ENCODE measurements around the gene HDHD2. TPM values are rescaled to one million over a fixed set of nuclear protein-coding genes. Genes with fewer than 3 reads are reported as not detected.
"Not testable (repeated sequence)": the region's sequence is repeated elsewhere in the genome, so short reads cannot be mapped to it uniquely, and the experiment has no call there.

Gene HDHD2
- total RNA-seq, 1 experiment from 2014 or later = 42.9 TPM

DNA sequence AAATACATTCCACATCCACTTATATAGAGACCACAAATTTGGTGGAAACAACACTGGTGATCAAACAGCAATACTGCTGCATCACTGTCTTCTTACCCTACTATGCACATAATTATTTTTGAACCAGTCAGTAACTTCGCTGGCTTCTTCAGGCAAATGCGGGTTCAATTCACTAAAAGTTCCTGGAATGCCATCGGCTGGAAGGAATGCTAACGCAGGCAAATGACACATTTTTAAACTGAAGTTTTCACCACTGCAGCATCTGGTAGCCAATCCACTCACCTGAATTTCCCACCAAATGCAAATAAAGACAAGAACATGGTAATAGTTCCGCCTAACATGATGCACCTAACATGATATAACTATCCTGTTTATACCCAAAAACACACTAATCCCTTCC, 10.0 kb upstream of the HDHD2 start:
- H2AFZ ChIP-seq (ENCODE audit: low read length) = no peak overlapping the region
- no peaks in the 10 kb centered on the region for H4K20me1 ChIP-seq (ENCODE audit: insufficient read depth, low read depth, low read length)
- no peak overlapping the region for H3K4me3 ChIP-seq (ENCODE audit: low read length)
- no peak overlapping the region for H3K9ac ChIP-seq (ENCODE audit: low read length)
- H3K4me2 ChIP-seq (ENCODE audit: low read depth, low read length, poor library complexity, severe bottlenecking) = no peak overlapping the region
- H3K27ac ChIP-seq (ENCODE audit: low read length) = no peak overlapping the region
- H3K4me1 ChIP-seq (ENCODE audit: low read length) = peaks cover 20% of the 10 kb centered on the region
- no peaks in the 10 kb centered on the region for H3K9me3 ChIP-seq (ENCODE audit: low read length)
- no peaks in the 10 kb centered on the region for H3K27me3 ChIP-seq (ENCODE audit: low read length)
- no peaks in the 10 kb centered on the region for H3K9me2 ChIP-seq (replicated peaks; ENCODE audit: insufficient read depth, low read length)
- H3K36me3 ChIP-seq (ENCODE audit: insufficient read depth, low read length) = peaks cover 15% of the 10 kb centered on the region; the same call in 1 of the 2 replicates
- peaks cover 92% of the 10 kb centered on the region for H3K79me2 ChIP-seq (ENCODE audit: low read length)
- DNase-seq = no peak

DNA sequence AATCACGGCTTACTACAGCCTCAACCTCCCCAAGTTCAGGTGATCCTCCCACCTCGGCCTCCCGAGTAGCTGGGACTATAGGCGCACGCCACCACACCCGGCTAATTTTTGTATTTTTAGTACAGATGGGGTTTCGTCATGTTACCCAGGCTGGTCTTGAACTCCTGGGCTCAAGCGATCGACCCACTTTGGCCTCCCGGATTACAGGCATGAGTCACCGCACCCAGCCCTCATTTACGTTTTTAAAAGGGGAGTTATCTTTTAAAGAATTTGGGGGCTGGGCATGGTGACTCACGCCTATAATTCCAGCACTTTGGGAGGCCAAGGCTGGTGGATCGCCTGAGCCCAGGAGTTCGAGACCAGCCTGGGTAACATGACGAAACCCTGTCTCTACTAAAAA, 8.1 kb upstream of the HDHD2 start:
- H3K9me3 ChIP-seq (ENCODE audit: low read length); H3K27ac ChIP-seq (ENCODE audit: low read length); DNase-seq; H2AFZ ChIP-seq (ENCODE audit: low read length); H3K9ac ChIP-seq (ENCODE audit: low read length); H3K4me1 ChIP-seq (ENCODE audit: low read length); H3K9me2 ChIP-seq (replicated peaks; ENCODE audit: insufficient read depth, low read length); H3K27me3 ChIP-seq (ENCODE audit: low read length); H3K4me3 ChIP-seq (ENCODE audit: low read length); H3K4me2 ChIP-seq (ENCODE audit: low read depth, low read length, poor library complexity, severe bottlenecking); H4K20me1 ChIP-seq (ENCODE audit: insufficient read depth, low read depth, low read length): not testable (repeated sequence)
- peaks cover 74% of the 10 kb centered on the region for H3K79me2 ChIP-seq (ENCODE audit: low read length)
- peaks cover 25% of the 10 kb centered on the region; the same call in 1 of the 2 replicates for H3K36me3 ChIP-seq (ENCODE audit: insufficient read depth, low read length)

DNA sequence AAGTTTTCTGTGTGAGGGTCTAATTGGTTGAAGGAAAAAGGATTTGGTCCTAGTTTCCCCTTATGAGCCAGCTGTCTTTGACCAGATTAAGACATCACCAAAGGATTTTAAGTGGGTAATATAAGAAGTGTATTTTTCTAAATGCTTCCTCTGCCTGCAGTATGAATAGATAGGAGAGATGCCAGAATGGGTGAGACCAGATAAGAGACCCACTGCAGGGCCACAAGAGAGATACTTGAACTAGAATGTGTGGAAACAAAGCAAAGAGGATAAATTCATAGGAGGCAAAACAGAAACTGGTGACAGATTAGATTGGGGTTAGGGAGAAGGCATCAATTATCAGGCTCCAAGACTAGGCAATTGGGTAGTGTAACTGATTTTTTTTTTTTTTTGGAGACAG, 1.1 kb upstream of the HDHD2 start:
- no peaks in the 10 kb centered on the region for H3K27me3 ChIP-seq (ENCODE audit: low read length)
- peak overlapping the region; percentile 86 for H3K4me3 ChIP-seq (ENCODE audit: low read length)
- DNase-seq = peak; percentile 45
- peak overlapping the region; percentile 39; the same call in 1 of the 2 replicates for H3K27ac ChIP-seq (ENCODE audit: low read length)
- peaks cover 24% of the 10 kb centered on the region for H3K4me1 ChIP-seq (ENCODE audit: low read length)
- peak overlapping the region; percentile 89 for H3K4me2 ChIP-seq (ENCODE audit: low read depth, low read length, poor library complexity, severe bottlenecking)
- no peaks in the 10 kb centered on the region for H4K20me1 ChIP-seq (ENCODE audit: insufficient read depth, low read depth, low read length)
- H2AFZ ChIP-seq (ENCODE audit: low read length) = no peak overlapping the region
- H3K9ac ChIP-seq (ENCODE audit: low read length) = peak overlapping the region; percentile 80
- peaks cover 44% of the 10 kb centered on the region for H3K79me2 ChIP-seq (ENCODE audit: low read length)
- no peaks in the 10 kb centered on the region for H3K9me2 ChIP-seq (replicated peaks; ENCODE audit: insufficient read depth, low read length)
- H3K36me3 ChIP-seq (ENCODE audit: insufficient read depth, low read length) = peaks cover 23% of the 10 kb centered on the region; the same call in 1 of the 2 replicates
- H3K9me3 ChIP-seq (ENCODE audit: low read length) = no peaks in the 10 kb centered on the region

DNA sequence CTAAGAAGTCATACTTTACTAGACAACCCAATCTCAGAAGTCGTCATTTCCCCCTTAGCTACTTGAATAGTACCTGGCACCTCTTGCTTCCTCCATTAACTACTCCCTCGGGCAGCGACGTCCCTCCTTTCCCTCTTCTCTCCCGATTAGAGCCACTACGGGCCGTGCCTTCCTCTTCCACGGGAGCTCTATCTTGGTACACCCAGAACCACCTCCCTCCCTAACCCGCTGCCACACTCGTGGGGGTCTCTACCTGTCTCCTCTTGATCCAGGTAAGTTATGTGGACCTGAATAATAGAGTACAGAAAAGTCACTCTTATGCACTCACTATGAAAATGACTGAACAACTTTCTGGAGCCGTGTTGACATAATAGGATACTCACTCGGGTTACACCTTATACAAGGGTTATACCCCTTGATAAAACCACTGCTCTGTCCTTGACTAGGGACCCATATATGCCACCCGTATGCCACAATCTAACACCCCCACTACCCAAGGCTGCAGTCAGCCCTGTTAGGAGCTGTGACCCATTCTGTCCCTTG, 595 bp upstream of the HDHD2 start:
- H3K4me2 ChIP-seq (ENCODE audit: low read depth, low read length, poor library complexity, severe bottlenecking) = peak overlapping the region; percentile 89
- H3K4me3 ChIP-seq (ENCODE audit: low read length) = peak overlapping the region; percentile 86
- H3K4me1 ChIP-seq (ENCODE audit: low read length) = peaks cover 24% of the 10 kb centered on the region
- peaks cover 44% of the 10 kb centered on the region for H3K79me2 ChIP-seq (ENCODE audit: low read length)
- DNase-seq = no peak
- no peaks in the 10 kb centered on the region for H3K9me3 ChIP-seq (ENCODE audit: low read length)
- H3K9me2 ChIP-seq (replicated peaks; ENCODE audit: insufficient read depth, low read length) = no peaks in the 10 kb centered on the region
- peak overlapping the region; percentile 59; the same call in 1 of the 2 replicates for H2AFZ ChIP-seq (ENCODE audit: low read length)
- peak overlapping the region; percentile 80 for H3K9ac ChIP-seq (ENCODE audit: low read length)
- H3K27ac ChIP-seq (ENCODE audit: low read length) = peak overlapping the region; percentile 39
- no peaks in the 10 kb centered on the region for H4K20me1 ChIP-seq (ENCODE audit: insufficient read depth, low read depth, low read length)
- H3K27me3 ChIP-seq (ENCODE audit: low read length) = no peaks in the 10 kb centered on the region
- peaks cover 19% of the 10 kb centered on the region; the same call in 1 of the 2 replicates for H3K36me3 ChIP-seq (ENCODE audit: insufficient read depth, low read length)

DNA sequence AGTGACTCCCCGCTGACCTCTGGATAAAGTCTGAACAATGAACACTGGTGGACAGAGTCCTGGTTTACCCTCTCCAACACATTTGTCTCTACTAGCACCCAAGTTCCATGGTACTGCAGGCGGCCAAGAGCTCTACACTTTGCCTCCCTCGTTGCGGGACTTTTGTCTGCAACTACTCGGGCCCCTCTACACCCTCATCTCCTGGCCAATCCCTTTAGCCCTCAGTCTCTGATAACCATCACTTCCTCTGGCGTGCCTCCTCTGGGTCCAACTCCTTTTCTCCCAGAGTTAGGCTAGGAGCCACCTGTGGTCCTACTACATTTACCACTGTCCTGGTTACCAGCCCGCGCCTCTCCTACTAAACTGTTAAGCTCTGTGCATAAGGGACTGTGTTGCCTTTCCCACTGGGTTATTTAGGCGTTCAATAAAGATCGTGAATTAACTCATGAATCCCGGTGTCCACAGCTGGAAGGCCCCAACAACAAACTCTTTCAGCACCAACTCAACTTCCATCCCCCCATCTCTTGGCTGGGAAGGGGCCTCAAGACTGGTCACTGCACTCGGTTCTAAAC, 757 bp downstream of the HDHD2 start:
- H3K4me3 ChIP-seq (ENCODE audit: low read length) = peak overlapping the region; percentile 86
- H4K20me1 ChIP-seq (ENCODE audit: insufficient read depth, low read depth, low read length) = no peaks in the 10 kb centered on the region
- DNase-seq = peak; percentile 52
- H3K27ac ChIP-seq (ENCODE audit: low read length) = peak overlapping the region; percentile 39
- peak overlapping the region; percentile 52; the same call in 1 of the 2 replicates for H2AFZ ChIP-seq (ENCODE audit: low read length)
- peak overlapping the region; percentile 80 for H3K9ac ChIP-seq (ENCODE audit: low read length)
- peaks cover 24% of the 10 kb centered on the region for H3K4me1 ChIP-seq (ENCODE audit: low read length)
- H3K79me2 ChIP-seq (ENCODE audit: low read length) = peaks cover 55% of the 10 kb centered on the region
- no peaks in the 10 kb centered on the region for H3K27me3 ChIP-seq (ENCODE audit: low read length)
- no peaks in the 10 kb centered on the region for H3K9me3 ChIP-seq (ENCODE audit: low read length)
- no peaks in the 10 kb centered on the region for H3K9me2 ChIP-seq (replicated peaks; ENCODE audit: insufficient read depth, low read length)
- peaks cover 10% of the 10 kb centered on the region; the same call in 1 of the 2 replicates for H3K36me3 ChIP-seq (ENCODE audit: insufficient read depth, low read length)
- H3K4me2 ChIP-seq (ENCODE audit: low read depth, low read length, poor library complexity, severe bottlenecking) = peak overlapping the region; percentile 89

DNA sequence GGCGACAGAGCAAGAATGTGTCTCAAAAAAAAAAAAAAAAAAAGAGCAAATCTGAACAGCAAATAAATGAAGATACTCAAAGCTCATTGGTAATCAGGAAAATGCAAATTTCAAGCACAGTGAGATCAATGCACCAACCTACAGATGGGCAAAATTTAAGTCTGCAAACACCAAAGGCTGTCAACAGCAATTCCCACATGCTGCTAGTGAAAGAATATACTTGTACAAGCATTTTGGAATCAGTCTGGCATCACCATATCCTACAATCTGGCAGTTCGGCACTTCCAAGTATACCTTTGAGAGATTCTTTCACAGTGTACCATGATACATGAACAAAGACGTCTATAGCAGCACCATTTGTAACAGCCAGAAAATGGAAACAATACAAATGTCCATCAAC, 4.1 kb downstream of the HDHD2 start:
- Histone ChIP-seq H4K20me1 (ENCODE audit: insufficient read depth, low read depth, low read length) (no peaks in the 10 kb centered on the region), H3K4me1 (ENCODE audit: low read length) (peaks cover 17% of the 10 kb centered on the region), H3K4me2 (ENCODE audit: low read depth, low read length, poor library complexity, severe bottlenecking) (no peak overlapping the region), H3K9me2 (replicated peaks; ENCODE audit: insufficient read depth, low read length) (no peaks in the 10 kb centered on the region), H3K9ac (ENCODE audit: low read length) (no peak overlapping the region), H3K4me3 (ENCODE audit: low read length) (no peak overlapping the region), H3K79me2 (ENCODE audit: low read length) (peaks cover 87% of the 10 kb centered on the region), H3K27me3 (ENCODE audit: low read length) (no peaks in the 10 kb centered on the region), H3K36me3 (ENCODE audit: insufficient read depth, low read length) (peaks cover 25% of the 10 kb centered on the region; the same call in 1 of the 2 replicates), H3K27ac (ENCODE audit: low read length) (no peak overlapping the region), H2AFZ (ENCODE audit: low read length) (no peak overlapping the region), H3K9me3 (ENCODE audit: low read length) (no peaks in the 10 kb centered on the region)
- no peak for DNase-seq

DNA sequence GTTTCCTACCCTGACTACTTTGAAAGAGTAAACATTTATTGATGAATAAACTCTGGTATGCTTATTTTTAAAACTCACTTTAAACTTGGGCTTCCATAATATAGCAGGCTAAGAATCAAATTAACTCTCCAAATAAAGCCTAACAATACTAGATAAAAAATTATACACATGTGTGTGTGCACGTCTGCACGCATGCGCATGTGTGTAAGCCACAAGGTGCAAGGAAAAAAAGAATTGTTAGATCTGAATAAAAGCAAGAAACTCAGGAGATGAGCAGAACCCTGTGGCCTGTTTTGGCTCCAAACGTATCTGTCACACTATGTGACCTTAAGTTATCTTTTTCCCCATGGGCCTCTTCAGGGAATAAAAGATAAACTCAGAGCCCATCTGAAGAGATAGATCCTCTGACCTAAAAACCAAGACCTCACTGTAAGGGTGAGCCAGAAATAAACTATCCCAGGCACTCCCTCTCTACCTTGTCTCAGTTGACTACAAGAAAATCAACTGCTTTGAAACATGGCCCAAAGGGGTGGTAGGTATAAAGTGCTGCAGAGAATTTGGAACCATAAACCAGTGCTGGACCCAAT, 6.3 kb downstream of the HDHD2 start:
- H3K4me1 ChIP-seq (ENCODE audit: low read length) = peaks cover 7% of the 10 kb centered on the region
- no peak overlapping the region for H2AFZ ChIP-seq (ENCODE audit: low read length)
- no peak overlapping the region for H3K4me2 ChIP-seq (ENCODE audit: low read depth, low read length, poor library complexity, severe bottlenecking)
- H3K79me2 ChIP-seq (ENCODE audit: low read length) = peaks cover 95% of the 10 kb centered on the region
- no peaks in the 10 kb centered on the region for H3K9me3 ChIP-seq (ENCODE audit: low read length)
- no peaks in the 10 kb centered on the region for H3K9me2 ChIP-seq (replicated peaks; ENCODE audit: insufficient read depth, low read length)
- DNase-seq = no peak
- no peaks in the 10 kb centered on the region for H3K27me3 ChIP-seq (ENCODE audit: low read length)
- no peak overlapping the region for H3K4me3 ChIP-seq (ENCODE audit: low read length)
- peaks cover 25% of the 10 kb centered on the region; the same call in 1 of the 2 replicates for H3K36me3 ChIP-seq (ENCODE audit: insufficient read depth, low read length)
- H3K27ac ChIP-seq (ENCODE audit: low read length) = no peak overlapping the region
- H4K20me1 ChIP-seq (ENCODE audit: insufficient read depth, low read depth, low read length) = no peaks in the 10 kb centered on the region
- H3K9ac ChIP-seq (ENCODE audit: low read length) = no peak overlapping the region

DNA sequence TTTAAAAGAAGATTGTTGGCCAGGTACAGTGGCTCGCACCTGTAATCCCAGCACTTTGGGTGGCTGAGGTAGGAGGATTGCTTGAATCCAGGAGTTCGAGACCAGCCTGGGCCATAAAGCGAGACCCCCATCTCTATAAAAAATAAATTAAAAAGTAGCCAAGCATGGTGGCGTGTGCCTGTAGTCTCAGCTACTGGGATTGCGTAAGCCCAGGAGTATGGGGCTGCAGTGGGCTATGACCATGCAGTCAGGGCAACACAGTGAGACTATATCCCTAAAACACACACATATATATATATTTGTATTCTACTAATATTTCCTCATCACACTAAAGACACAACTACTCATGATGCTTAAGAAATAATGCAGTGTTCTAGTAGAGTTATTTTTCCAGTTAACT, 7.1 kb downstream of the HDHD2 start:
- peaks cover 25% of the 10 kb centered on the region; the same call in 1 of the 2 replicates for H3K36me3 ChIP-seq (ENCODE audit: insufficient read depth, low read length)
- no peak overlapping the region for H3K9ac ChIP-seq (ENCODE audit: low read length)
- H2AFZ ChIP-seq (ENCODE audit: low read length) = no peak overlapping the region
- no peaks in the 10 kb centered on the region for H3K4me1 ChIP-seq (ENCODE audit: low read length)
- no peak overlapping the region for H3K27ac ChIP-seq (ENCODE audit: low read length)
- no peak overlapping the region for H3K4me3 ChIP-seq (ENCODE audit: low read length)
- H3K9me3 ChIP-seq (ENCODE audit: low read length) = no peaks in the 10 kb centered on the region
- DNase-seq = no peak
- H3K9me2 ChIP-seq (replicated peaks; ENCODE audit: insufficient read depth, low read length) = no peaks in the 10 kb centered on the region
- H3K27me3 ChIP-seq (ENCODE audit: low read length) = no peaks in the 10 kb centered on the region
- H3K4me2 ChIP-seq (ENCODE audit: low read depth, low read length, poor library complexity, severe bottlenecking) = no peak overlapping the region
- no peaks in the 10 kb centered on the region for H4K20me1 ChIP-seq (ENCODE audit: insufficient read depth, low read depth, low read length)
- H3K79me2 ChIP-seq (ENCODE audit: low read length) = peaks cover 95% of the 10 kb centered on the region

Data from Karpas-422 (cell line).